NCI-H446 (cell line): ENCODE data around the gene TMEM273.
"Not testable (repeated sequence)": the region's sequence is repeated elsewhere in the genome, so short reads cannot be mapped to it uniquely, and the experiment has no call there.

Source experiments
- DNase-seq, 2 experiments: peaks; one replicate each; lab custom pipeline; 2025; lab: John Stamatoyannopoulos, UW

Gene TMEM273

GRCh38 chr10:49204119-49204518 lies 15.9 kb upstream of the TMEM273 start:
- no peak for DNase-seq

GRCh38 chr10:49202266-49202665 lies 14.1 kb upstream of the TMEM273 start:
- no peak for DNase-seq

GRCh38 chr10:49200854-49201253 lies 12.7 kb upstream of the TMEM273 start:
- DNase-seq = no peak

DNA sequence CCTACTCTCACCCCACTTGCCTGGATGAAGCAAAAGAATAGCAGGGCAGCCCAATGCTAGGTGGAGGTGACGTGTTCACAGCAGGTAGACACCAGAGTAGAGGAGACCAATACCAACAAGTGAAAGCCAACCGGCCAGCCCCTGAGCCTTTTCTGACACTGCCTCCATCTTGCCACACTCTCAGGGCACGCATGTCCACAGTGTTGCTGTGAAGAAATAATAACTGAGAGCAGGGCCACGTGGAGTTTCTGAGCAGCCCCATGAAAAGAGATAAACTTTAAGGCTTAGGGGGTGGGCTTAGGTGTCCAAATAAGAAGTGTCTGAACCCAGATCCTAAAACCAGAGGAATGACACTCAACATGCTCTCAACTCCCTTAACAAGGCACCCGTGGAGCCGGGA lies 9.0 kb upstream of the TMEM273 start:
- DNase-seq = no peak

DNA sequence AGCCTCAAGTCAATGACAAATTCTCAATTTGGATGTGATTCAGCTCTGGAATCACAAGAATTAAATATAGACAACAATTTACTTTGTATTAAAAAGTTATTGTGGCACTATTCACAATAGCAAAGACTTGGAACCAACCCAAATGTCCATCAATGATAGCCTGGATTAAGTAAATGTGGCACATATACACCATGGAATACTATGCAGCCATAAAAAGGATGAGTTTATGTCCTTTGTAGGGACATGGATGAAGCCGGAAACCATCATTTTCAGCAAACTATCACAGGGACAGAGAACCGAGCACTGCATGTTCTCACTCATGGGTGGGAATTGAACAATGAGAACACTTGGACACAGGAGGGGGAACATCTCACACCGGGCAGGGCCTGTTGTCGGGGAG lies 7.7 kb upstream of the TMEM273 start:
- DNase-seq = not testable (repeated sequence)

DNA sequence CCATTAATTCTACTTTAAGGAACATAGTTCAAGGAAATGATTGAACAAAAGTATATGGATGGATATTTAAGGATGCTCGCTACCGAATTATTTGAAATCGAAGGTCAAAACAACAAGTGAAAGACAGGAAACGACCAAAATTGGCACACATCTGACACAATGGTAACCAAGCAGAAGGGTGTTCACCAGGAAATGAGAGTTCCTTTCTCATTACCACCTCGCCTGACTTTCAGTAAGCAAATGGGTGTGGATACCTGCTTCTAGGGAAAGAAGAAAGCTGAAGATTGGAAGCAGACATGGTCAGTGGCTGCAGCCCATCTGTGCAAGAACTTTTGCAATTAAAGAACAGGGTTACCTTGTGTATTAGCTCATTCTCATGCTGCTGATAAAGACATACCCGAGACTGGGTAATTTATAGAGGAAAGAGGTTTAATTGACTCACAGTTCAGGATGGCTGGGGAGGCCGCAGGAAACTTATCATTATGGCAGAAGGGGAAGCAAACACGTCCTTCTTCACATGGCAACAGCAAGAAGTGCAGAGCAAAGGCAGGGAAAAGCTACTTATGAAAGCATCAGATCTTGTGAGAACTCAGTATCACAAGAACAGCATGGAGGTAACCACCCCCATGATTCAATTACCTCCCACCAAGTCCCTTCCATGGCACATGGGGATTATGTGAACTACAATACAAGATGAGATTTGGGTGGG lies 6.2 kb upstream of the TMEM273 start:
- DNase-seq = no peak

- DNase-seq = no peak
Observed at GRCh38 chr10:49191349-49191748, 3.2 kb upstream of the TMEM273 start.

GRCh38 chr10:49189422-49189821 lies 1.2 kb upstream of the TMEM273 start:
- DNase-seq = no peak

GRCh38 chr10:49187044-49187484 lies 1.1 kb downstream of the TMEM273 start:
- DNase-seq = no peak

GRCh38 chr10:49186613-49187012 lies 1.6 kb downstream of the TMEM273 start:
- no peak for DNase-seq

- no peak for DNase-seq
Observed at GRCh38 chr10:49185213-49185612, 3.0 kb downstream of the TMEM273 start.

GRCh38 chr10:49184642-49185111 lies 3.5 kb downstream of the TMEM273 start:
- DNase-seq = no peak

DNA sequence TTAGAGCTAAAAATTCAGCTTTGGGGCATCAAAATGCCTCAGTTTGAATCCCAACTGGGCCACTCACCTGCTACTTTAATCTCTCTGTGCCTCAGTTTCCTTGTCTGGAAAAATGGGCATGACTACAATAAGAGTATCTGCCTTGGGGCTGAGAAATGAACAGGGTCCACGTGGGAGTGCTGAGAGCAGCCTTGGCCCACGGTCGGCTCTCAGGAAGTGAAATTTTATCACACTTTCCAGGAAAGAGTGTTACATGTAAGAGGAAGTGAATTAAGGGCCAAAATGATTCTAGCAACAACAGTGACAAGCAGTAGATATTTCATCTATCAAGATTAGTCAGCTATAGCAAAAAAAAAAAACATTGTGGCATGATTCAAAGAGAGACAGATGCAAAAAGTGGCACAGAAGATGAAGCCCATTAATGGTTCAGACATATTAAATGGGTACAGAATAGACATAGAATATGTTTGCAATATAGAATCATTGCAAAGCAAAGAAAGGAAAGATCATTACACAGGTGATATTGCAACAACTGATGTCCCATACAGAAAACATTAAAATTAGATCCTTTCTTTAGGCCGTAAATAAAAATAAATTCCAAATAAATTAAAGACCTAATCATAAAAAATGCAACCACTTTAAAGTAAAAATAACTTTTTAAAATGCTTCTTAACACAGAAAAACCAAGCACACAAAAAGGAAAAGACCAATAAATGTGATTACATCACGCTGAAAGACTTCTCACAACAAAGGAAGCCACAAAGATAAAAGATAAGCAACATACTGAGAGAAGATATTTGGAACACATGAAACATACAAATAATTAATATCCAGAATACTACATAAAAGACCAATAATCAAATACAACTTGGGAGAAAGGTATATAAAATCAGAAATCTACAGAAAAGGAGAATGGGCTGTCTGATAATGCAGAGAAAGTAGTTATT lies 4.3 kb downstream of the TMEM273 start:
- DNase-seq = no peak

- DNase-seq = no peak
Observed at GRCh38 chr10:49182776-49183175, 5.4 kb downstream of the TMEM273 start.

GRCh38 chr10:49180444-49180860 lies 7.7 kb downstream of the TMEM273 start:
- no peak for DNase-seq

DNA sequence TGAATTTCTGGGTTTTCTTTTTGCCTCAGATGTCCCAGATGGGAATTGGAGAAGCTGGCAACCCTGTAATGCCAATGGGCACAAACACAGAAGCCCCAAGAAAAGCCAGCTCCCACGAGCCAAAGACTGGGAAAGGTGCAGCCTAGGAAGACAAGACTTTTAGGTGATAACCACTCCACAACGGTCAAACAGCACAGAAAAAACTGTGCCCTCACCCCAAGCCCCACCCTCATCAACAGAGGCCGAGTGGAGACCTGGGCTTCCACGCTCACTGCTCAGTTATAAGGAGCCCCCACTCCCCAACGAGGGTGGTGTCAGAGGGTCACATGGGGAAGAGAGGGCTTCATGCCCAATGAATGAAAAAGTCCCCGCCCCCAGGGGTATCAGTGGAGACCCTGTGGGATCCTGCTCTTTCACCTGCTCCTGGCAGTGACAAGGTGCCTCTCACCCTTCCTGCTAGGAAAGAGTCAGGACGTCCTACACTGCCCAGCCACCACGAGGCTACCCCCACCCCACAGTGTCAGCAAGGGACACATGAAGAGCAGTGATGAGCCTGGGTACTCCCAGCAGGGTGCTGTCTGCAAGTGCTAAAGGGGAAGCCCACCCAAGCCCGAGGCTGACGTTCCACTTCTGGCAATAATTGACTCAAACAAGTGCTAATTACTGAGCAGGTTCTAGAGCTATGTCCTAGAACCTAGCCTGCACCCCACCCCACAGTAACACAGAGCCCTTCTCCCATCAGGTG lies 8.3 kb downstream of the TMEM273 start:
- no peak for DNase-seq

- DNase-seq = no peak
Observed at GRCh38 chr10:49178489-49179471, 9.4 kb downstream of the TMEM273 start.

- DNase-seq = no peak
Observed at GRCh38 chr10:49177391-49178355, 10.5 kb downstream of the TMEM273 start.

DNA sequence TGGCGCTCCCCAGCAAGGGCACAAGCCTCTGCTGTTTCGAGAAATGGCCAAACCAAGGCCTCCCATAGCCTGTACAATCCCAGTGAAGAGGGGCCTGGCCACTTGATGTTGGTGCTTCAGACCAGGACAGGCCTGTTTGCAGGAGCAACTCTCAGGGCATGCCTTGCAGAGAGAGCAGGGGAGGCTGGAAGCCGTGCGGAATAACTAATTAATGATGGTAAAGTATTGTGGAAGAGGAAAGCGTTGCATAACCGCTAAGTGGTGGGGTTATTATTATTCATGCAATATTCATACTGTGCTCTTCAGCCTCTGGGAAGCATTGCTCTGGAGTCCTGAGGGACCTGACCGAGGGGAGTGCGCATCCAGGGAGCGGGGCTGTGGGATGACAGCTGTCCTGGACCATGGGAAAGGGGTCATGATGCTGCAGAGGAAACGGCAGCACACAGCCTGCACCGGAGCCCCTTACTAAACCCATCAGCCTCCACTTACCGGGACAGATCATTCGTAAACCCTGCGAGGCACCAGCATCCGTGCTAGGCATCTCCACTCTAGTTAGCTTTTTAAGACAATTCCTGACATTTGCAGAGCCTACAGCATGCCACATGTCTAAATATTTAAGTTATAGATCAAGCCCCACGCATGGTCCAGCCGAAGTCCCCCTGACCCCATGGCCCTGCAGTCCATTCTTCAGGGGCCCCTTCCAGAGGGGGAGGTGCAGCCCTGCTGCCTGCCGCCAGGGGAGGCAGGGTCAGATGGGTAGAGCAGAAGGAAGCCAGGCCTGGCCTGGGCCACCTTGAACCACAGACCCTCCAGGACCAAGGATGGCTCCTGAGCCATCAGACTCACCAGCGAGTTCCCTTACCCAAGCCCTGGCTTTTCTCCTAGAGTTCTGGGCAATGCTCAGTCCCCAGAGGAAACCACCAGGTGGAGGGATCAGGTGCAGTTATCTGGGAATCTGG lies 11.6 kb downstream of the TMEM273 start:
- no peak for DNase-seq
